CD4-positive, alpha-beta memory T cell (primary cell): Measurements from ENCODE around the gene SLC35F6. TPM values are rescaled to one million over a fixed set of nuclear protein-coding genes. Genes with fewer than 3 reads are reported as not detected.

Experiments
- CTCF ChIA-PET: fragments of 350-600 bp; sonication (Branson Sonifier 250); formaldehyde crosslinking; loops from one replicate; lab custom pipeline; 2021; ENCODE audit warnings: inconsistent platforms; ENCODE audit not compliant: partially characterized antibody; lab: Charles Lee
- POLR2A ChIA-PET: fragments of 350-600 bp; sonication (Branson Sonifier 250); formaldehyde crosslinking; loops from one replicate; lab custom pipeline; 2021; ENCODE audit not compliant: partially characterized antibody; lab: Charles Lee
- DNase-seq, 5 donors: peaks; one replicate each; pipeline versions ENCODE4 v3.0.0 to v3.0.0-alpha.2; 2020 to 2022; ENCODE audit warnings: mixed read lengths in 1 of 5
- H3K27ac ChIP-seq: one replicate; pipeline ENCODE4 v1.7.0; 2013; ENCODE audit warnings: low read depth, low read length
- H3K27me3 ChIP-seq: 2 replicates; pipeline ENCODE4 v1.7.0; 2013; ENCODE audit warnings: mild to moderate bottlenecking, low read length, moderate library complexity; ENCODE audit not compliant: insufficient read depth
- H3K36me3 ChIP-seq: 2 replicates; pipeline ENCODE4 v1.7.0; 2013; ENCODE audit warnings: mild to moderate bottlenecking, low read length, moderate library complexity; ENCODE audit not compliant: insufficient read depth
- H3K4me1 ChIP-seq: 2 replicates; pipeline ENCODE4 v1.7.0; 2013; ENCODE audit warnings: mild to moderate bottlenecking, low read length, moderate library complexity; ENCODE audit not compliant: insufficient read depth
- H3K4me3 ChIP-seq, 2 donors: one replicate each; pipeline ENCODE4 v1.7.0; 2013; ENCODE audit warnings: low read length in 2 of 2, mild to moderate bottlenecking in 1 of 2
- H3K9me3 ChIP-seq, 2 donors: one replicate each; pipeline ENCODE4 v1.7.0; 2013; ENCODE audit warnings: low read length in 2 of 2, control low read depth in 1 of 2; ENCODE audit not compliant: control insufficient read depth in 1 of 2
- H3K27ac Mint-ChIP-seq, 7 donors: one replicate each; pipeline ENCODE4 v1.8.0; 2020 to 2021; ENCODE audit warnings: mixed read lengths in 7 of 7, mild to moderate bottlenecking in 6 of 7, inconsistent platforms in 3 of 7, moderate library complexity in 3 of 7
- H3K27me3 Mint-ChIP-seq, 2 donors: one replicate each; pipeline ENCODE4 v1.8.0; 2020 to 2021; ENCODE audit warnings: mixed read lengths in 2 of 2
- H3K36me3 Mint-ChIP-seq, 2 donors: one replicate each; pipeline ENCODE4 v1.8.0; 2020 to 2021; ENCODE audit warnings: mixed read lengths in 2 of 2, inconsistent platforms in 1 of 2, mild to moderate bottlenecking in 1 of 2
- H3K4me1 Mint-ChIP-seq, 4 donors: one replicate each; pipeline ENCODE4 v1.8.0; 2020 to 2021; ENCODE audit warnings: mixed read lengths in 4 of 4, mild to moderate bottlenecking in 1 of 4
- H3K4me3 Mint-ChIP-seq, 8 donors: one replicate each; pipeline ENCODE4 v1.8.0; 2020 to 2021; ENCODE audit warnings: mixed read lengths in 8 of 8, mild to moderate bottlenecking in 7 of 8, moderate library complexity in 6 of 8, inconsistent platforms in 3 of 8
- H3K9me3 Mint-ChIP-seq, 8 donors: one replicate each; pipeline ENCODE4 v1.8.0; 2020 to 2021; ENCODE audit warnings: mixed read lengths in 8 of 8, mild to moderate bottlenecking in 5 of 8, inconsistent platforms in 3 of 8, moderate library complexity in 1 of 8
- intact Hi-C: fragments of 100-400 bp; cut with micrococcal nuclease; formaldehyde crosslinking; loops from one replicate; pipeline ENCODE4 v1.15.1; 2023
- polyA plus RNA-seq, 2 donors: library from polyadenylated mRNA; unstranded; fragments of 300-500 nt; fragmentation: Illumina TruSeq; gene quantifications; one replicate each; pipeline ENCODE4 v1.2.3, GENCODE V29; 2021
- total RNA-seq, 2 experiments: library from RNA; stranded (reverse); gene quantifications; one replicate each; pipeline ENCODE4 v1.2.3, GENCODE V29; 2021

The SLC35F6 gene, protein sequence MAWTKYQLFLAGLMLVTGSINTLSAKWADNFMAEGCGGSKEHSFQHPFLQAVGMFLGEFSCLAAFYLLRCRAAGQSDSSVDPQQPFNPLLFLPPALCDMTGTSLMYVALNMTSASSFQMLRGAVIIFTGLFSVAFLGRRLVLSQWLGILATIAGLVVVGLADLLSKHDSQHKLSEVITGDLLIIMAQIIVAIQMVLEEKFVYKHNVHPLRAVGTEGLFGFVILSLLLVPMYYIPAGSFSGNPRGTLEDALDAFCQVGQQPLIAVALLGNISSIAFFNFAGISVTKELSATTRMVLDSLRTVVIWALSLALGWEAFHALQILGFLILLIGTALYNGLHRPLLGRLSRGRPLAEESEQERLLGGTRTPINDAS
- total RNA-seq = 10 to 100 TPM; 20.1 to 22.2 TPM
- polyA plus RNA-seq = 1 to 10 TPM; 4.8 to 6.9 TPM

DNA sequence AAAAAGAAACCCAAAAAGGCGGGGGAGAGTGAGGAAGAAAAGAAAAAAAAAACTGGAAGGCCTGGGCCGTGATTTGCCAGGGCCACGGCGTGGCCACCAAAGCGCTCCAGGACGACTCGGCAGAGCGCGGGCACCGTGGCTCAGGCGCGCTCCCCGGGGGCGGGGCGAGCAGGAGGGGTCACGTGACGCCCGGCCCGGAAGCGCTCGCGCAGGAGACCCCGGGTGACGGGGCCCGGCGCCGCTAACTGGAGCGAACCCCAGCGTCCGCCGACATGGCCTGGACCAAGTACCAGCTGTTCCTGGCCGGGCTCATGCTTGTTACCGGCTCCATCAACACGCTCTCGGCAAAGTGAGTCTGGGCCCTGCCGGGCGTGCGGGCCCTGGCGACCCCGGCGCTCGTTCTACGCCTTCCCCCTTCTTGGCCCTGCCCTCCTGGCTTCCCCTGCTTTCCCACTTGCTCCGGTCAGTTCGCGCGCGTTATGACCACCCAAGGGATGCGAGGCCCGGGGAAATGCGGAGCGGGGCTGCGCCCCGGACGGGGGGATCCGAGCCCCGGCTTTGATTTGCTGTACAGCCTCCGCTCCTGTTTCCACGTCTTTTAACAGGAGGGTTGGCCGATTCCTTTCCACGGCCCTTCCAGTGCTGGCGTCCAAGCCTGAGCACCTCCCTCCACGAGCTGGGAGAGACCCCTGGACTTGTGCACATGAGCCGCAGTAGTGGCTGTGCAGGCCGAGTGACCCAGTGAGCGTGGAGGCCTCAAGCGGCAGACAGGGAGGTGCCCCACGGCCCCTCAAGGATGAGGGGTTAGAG lies at the start of gene SLC35F6:
Gene SLC35F6 (plus strand): TSS at position 207 of the 810 bp plus-strand sequence. CDS start 66 bp downstream, at position 273.
- Histone ChIP-seq H3K27ac (peak within 1 kb of the TSS; percentile 88), H3K36me3 (no peaks in the 10 kb centered on the region), H3K9me3 (no peaks in the 10 kb centered on the region), H3K4me3 (peak within 1 kb of the TSS; percentile 44 to 90), H3K27me3 (no peaks in the 10 kb centered on the region), H3K4me1 (peaks cover 48% of the 10 kb centered on the region)
- H3K4me1 Mint-ChIP-seq = peaks cover 21 to 57% (median 39%) of the 10 kb centered on the region in 4 donors
- intact Hi-C loops = loop anchor here (1.0 kb wide), 1 partner anchor 21 kb away; no protein-coding TSS in a partner anchor
- POLR2A ChIA-PET = interaction anchor here (0.5 to 2.4 kb wide), 5 partner anchors 8 to 295 kb away, joined by 3 to 12 read pairs (median 7); partner anchors contain the start of gene CENPA
- H3K27ac Mint-ChIP-seq = peak within 1 kb of the TSS; percentile 79 to 97 (median 95)
- peaks cover 0 to 6% of the 10 kb centered on the region in 2 donors for H3K36me3 Mint-ChIP-seq
- DNase-seq = peak; percentile 79 to 86 (median 84)
- H3K9me3 Mint-ChIP-seq = no peaks in the 10 kb centered on the region
- peak within 1 kb of the TSS; percentile 91 to 96 (median 94) for H3K4me3 Mint-ChIP-seq
- CTCF ChIA-PET = interaction anchor here (1.0 to 1.5 kb wide), 2 partner anchors 19 kb away, joined by 3 to 6 read pairs; no protein-coding TSS in a partner anchor
- H3K27me3 Mint-ChIP-seq = peaks cover 0 to 1% of the 10 kb centered on the region in 2 donors

DNA sequence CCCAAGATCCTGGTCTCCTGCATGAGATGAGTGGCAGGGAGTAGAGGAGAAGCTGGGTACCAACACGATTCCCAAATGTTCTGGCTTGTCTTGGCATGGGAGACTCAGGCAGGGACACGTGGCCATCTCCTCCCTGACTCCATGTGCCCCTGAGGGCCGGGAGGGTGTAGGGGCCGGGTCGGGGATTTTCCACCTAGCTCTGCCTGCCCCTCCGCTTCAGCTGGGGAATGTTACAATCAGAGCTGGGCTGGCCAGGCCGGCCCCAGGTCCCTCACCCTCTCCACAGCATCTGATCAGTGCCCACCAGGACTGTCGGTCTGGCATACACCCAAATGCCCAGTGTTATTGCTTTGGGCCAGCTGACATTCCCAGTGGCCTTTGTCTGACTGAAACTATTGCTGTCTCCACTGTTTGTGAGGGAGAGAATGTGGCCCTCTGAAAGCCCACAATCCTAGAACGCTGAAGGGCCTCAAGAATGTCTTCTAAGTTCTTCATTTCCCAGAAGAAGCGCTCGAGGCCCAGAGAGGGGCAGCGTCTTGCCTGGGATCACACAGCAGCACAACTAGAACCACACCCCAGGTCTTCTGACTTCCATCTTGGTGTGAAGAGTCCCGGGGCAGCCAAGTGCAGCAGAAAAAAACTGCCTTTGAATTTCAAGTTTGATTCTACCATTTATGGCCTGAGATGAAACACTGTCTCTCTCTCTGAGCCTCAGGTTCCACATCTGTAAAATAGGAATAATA lies 48.4 kb upstream of the SLC35F6 start:
- Mint-ChIP-seq H3K4me3 (no peak overlapping the region), H3K36me3 (no peaks in the 10 kb centered on the region), H3K27me3 (peaks cover 1 to 2% of the 10 kb centered on the region in 2 donors), H3K9me3 (no peaks in the 10 kb centered on the region), H3K4me1 (no peaks in the 10 kb centered on the region), H3K27ac (no peak overlapping the region)
- no peak for DNase-seq
- ChIA-PET POLR2A (no interaction called here), CTCF (interaction anchor here (1.3 kb wide), 1 partner anchor 31 kb away, joined by 4 read pairs; no protein-coding TSS in a partner anchor)
- intact Hi-C loops = no loop called here
- Histone ChIP-seq H3K4me1 (no peaks in the 10 kb centered on the region), H3K4me3 (no peak overlapping the region), H3K27me3 (no peaks in the 10 kb centered on the region), H3K27ac (no peak overlapping the region), H3K9me3 (no peaks in the 10 kb centered on the region), H3K36me3 (no peaks in the 10 kb centered on the region)

DNA sequence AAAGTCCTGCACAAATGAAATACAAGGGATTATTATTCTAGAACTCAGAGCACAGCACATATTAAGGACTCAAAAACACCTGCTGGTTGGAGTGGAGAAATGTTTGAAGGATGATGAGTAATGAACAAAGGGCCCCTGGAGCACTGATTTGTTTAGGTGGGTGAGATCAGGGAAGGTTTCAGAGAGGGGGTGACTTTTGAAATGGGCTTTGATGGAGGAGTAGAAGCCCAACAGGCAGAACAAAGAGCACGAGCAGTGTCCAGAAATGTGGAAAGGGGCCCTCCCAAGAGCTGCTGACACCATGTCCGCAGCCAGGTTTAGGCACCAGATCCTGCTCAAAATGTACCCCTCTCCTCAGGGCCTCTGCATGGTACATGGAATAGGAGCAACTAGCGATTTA lies 47.7 kb upstream of the SLC35F6 start:
- no peaks in the 10 kb centered on the region for H3K36me3 Mint-ChIP-seq

DNA sequence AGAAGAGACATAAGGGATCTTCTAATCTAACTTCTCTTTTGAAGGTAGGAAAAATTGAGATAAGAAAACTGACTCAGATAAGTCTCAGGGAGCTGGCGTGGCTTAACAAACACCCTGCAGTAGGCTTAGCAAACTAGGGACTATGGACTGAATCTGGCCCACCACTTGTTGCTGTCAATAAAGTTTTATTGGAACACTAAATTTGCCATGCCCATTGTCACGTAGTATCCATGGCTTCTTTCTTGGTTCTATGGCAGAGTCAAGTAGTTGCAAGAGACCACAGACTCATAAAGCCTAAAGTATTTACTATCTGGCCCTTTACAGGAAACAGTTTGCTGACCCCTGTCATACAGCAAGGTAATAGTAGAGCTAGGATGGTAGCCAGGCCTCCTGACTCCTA lies 47.3 kb upstream of the SLC35F6 start:
- H3K9me3 Mint-ChIP-seq = no peaks in the 10 kb centered on the region
- Histone ChIP-seq H3K4me1 (no peaks in the 10 kb centered on the region), H3K4me3 (no peak overlapping the region), H3K27me3 (no peaks in the 10 kb centered on the region), H3K27ac (no peak overlapping the region), H3K9me3 (no peaks in the 10 kb centered on the region), H3K36me3 (no peaks in the 10 kb centered on the region)
- H3K4me3 Mint-ChIP-seq = no peak overlapping the region
- H3K36me3 Mint-ChIP-seq = no peaks in the 10 kb centered on the region
- H3K27ac Mint-ChIP-seq = no peak overlapping the region
- H3K4me1 Mint-ChIP-seq = no peaks in the 10 kb centered on the region
- H3K27me3 Mint-ChIP-seq = peaks cover 1 to 2% of the 10 kb centered on the region in 2 donors
- intact Hi-C loops = no loop called here
- DNase-seq = no peak
- POLR2A ChIA-PET = no interaction called here
- CTCF ChIA-PET = no interaction called here

More for the DNA sequence above, 47.7 kb upstream of the SLC35F6 start:
- no peak overlapping the region for H3K4me3 Mint-ChIP-seq
- Histone ChIP-seq H3K36me3 (no peaks in the 10 kb centered on the region), H3K4me1 (no peaks in the 10 kb centered on the region), H3K4me3 (no peak overlapping the region), H3K27ac (no peak overlapping the region), H3K27me3 (no peaks in the 10 kb centered on the region), H3K9me3 (no peaks in the 10 kb centered on the region)
- intact Hi-C loops = no loop called here
- H3K27me3 Mint-ChIP-seq = peaks cover 0 to 1% of the 10 kb centered on the region in 2 donors
- DNase-seq = no peak
- CTCF ChIA-PET = interaction anchor here (1.3 kb wide), 1 partner anchor 30 kb away, joined by 4 read pairs; no protein-coding TSS in a partner anchor
- H3K9me3 Mint-ChIP-seq = no peaks in the 10 kb centered on the region
- H3K27ac Mint-ChIP-seq = no peak overlapping the region
- no peaks in the 10 kb centered on the region for H3K4me1 Mint-ChIP-seq
- POLR2A ChIA-PET = no interaction called here

DNA sequence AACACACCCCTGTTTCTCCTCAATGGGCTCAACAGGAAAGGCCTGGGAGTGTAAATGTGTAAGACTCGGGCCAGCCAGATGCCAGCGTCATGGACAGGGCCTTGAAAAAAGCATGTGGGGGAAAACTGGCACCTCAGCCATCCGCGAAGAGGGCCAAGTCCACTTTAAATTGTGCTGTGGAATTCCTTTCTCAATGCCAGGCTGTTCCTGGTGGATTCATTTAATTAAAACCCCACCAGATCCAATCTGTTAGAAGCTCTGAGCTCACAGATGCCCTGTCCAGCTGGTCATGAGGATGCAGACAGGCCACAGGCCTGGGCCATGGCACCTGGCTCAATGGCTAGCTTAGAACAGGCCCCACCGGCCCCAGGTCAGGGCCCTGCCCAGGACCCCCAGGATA lies 46.7 kb upstream of the SLC35F6 start:
- Mint-ChIP-seq H3K4me1 (no peaks in the 10 kb centered on the region), H3K36me3 (no peaks in the 10 kb centered on the region), H3K9me3 (no peaks in the 10 kb centered on the region), H3K27ac (no peak overlapping the region), H3K27me3 (peaks cover 0 to 2% of the 10 kb centered on the region in 2 donors), H3K4me3 (no peak overlapping the region)
- Histone ChIP-seq H3K4me1 (no peaks in the 10 kb centered on the region), H3K9me3 (no peaks in the 10 kb centered on the region), H3K27me3 (no peaks in the 10 kb centered on the region), H3K36me3 (no peaks in the 10 kb centered on the region), H3K4me3 (no peak overlapping the region), H3K27ac (no peak overlapping the region)
- DNase-seq = no peak
- intact Hi-C loops = no loop called here
- ChIA-PET CTCF (no interaction called here), POLR2A (no interaction called here)

DNA sequence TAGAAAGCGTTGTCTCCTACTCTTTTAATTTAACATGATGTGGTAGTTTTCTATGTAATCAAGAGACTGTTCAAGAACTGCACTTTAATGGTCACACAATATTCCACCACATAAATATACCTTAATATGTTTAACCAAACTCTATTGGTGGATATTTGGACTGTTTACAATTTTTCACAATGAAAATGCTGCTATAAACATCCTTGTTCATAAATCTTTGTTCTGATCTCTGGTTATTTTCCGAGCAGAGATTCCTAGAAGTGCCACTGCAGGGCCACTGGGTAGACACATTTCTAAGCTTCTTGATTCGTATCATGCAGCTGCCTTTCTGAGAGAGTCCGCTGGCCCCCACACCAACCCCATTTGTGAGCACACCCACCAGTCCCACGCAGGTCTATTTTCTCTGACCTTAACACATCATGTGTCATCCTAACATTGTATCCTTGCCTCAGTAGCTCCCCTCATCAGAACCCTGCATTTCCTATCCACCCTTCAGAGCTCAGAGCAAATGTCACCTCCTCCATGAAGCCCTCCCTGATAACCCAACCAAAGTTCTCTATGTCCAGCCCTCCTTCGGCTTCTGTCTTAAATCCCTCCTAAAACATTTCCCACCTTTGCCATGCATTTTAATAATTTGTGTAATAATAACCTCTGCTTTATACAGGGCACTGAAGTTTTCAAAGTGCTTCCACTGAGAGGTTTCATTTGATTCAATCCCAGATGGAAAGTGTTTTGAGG lies 45.0 kb upstream of the SLC35F6 start:
- no peak for DNase-seq
- intact Hi-C loops = no loop called here
- no peak overlapping the region for H3K4me3 ChIP-seq
- H3K27me3 ChIP-seq = no peaks in the 10 kb centered on the region
- H3K4me1 ChIP-seq = no peaks in the 10 kb centered on the region
- H3K4me3 Mint-ChIP-seq = no peak overlapping the region
- POLR2A ChIA-PET = interaction anchor here (0.6 kb wide), 1 partner anchor 67 kb away, joined by 3 read pairs; the partner anchor contains the start of gene CENPA
- no peak overlapping the region for H3K27ac Mint-ChIP-seq
- no peaks in the 10 kb centered on the region for H3K36me3 ChIP-seq
- no peak overlapping the region for H3K27ac ChIP-seq
- H3K9me3 ChIP-seq = no peaks in the 10 kb centered on the region
- CTCF ChIA-PET = no interaction called here
- H3K27me3 Mint-ChIP-seq = peaks cover 0 to 2% of the 10 kb centered on the region in 2 donors
- H3K36me3 Mint-ChIP-seq = no peaks in the 10 kb centered on the region
- no peaks in the 10 kb centered on the region for H3K4me1 Mint-ChIP-seq
- H3K9me3 Mint-ChIP-seq = no peaks in the 10 kb centered on the region
